NCI-H82 treated with DMSO at 0.1 percent for 48 hours (cell line): ENCODE data around the gene NANP.
"Not testable (repeated sequence)": the region's sequence is repeated elsewhere in the genome, so short reads cannot be mapped to it uniquely, and the experiment has no call there.

Experiments
- DNase-seq: peaks from one replicate; lab custom pipeline; 2025; ENCODE audit not compliant: unreplicated experiment; lab: John Stamatoyannopoulos, UW

Gene NANP, protein sequence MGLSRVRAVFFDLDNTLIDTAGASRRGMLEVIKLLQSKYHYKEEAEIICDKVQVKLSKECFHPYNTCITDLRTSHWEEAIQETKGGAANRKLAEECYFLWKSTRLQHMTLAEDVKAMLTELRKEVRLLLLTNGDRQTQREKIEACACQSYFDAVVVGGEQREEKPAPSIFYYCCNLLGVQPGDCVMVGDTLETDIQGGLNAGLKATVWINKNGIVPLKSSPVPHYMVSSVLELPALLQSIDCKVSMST

DNA sequence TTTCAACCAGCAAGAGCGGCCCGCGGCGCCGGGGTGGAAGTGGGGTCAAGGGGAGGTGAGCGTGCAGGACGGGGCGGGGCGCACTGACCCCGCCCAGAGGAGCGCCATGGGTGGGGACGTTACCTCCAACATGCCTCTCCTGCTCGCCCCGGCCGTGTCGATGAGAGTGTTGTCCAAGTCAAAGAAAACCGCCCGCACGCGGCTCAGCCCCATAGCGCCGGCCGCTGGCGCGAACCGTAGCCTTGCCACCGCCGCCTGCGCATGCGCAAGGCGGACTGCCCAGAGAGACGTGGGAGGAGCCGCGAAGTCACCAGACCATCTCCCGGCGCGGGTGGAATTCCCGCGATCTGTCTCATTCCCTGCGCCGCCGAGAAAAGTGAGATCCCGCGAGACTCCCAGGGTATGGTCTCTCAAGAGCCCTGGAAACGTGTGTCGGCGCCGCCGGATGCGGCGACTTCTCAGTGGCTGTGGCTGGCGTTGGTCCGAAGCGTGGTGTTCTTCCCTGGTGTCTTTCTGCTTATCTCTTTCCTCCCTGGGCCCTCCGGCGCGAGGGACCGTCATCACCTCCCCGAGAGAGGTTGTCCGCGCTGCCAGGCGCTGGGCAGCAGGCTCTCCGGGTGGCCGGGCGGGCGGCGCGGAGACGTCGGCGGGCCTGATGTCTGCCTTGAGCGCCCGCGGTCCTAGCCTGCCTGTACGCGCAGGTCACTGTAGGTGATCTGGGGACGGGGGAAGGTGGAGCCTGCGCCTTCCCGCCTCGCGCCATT lies at the start of gene NANP:
TSS of gene NANP (minus strand) at position 279 of the 764 bp plus-strand sequence. CDS start at position 213, 66 bp downstream.
- peak; percentile 93 for DNase-seq

DNA sequence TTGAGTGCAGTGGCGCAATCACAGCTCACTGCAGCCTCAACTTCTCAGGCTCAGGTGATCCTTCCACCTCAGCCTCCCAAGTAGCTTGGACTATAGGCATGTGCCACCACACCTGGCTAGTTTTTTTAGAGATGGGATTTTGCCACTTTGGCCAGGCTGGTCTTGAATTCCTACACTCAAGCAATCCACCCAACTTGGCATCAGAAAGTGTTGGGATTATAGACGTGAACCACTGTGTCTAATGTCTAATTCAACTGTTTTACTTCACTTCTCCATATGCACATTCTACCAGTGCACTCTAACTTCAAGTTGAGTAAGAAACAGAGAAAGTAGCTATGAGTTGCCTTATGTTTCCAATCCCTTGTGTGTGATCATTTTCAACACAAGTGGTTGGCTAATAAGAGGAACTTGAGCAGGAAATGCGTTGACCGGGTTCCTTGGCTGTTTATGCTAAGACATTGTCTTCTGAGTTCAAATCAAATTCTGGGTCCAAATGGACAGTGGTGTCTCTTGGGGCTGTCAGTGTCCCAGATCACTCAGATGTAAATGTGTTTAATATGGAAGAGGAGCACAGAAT lies 48.9 kb upstream of the NANP start:
- no peak for DNase-seq

DNA sequence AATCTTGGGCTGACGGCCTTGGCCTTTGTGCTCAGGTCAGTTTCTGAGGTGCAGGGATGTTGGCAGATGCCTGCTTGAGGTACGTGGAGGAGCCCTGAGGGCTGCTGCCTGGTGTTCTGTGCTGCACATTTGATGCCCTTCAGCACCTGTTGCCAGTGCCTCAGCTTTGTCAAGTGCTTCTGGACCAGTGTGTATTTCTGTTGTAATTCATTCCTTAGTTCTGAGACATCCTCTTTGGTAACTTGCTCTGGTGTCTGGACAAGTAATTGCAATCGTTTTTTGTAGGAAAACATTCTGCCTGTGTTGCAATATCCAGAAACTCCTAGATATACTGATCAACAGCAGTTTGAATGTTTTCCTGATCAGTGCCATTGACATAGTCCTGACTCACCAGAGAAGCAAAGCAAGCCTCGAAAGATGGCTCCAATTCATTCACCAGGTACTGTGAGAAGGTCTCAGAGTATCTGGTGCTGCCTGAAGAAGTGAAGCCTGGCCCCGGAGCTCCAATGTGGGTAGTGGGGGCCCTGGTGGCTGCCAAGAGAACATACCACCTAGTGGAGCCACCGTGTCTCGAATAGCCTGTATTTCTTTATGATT lies 46.1 kb upstream of the NANP start:
- DNase-seq = no peak

DNA sequence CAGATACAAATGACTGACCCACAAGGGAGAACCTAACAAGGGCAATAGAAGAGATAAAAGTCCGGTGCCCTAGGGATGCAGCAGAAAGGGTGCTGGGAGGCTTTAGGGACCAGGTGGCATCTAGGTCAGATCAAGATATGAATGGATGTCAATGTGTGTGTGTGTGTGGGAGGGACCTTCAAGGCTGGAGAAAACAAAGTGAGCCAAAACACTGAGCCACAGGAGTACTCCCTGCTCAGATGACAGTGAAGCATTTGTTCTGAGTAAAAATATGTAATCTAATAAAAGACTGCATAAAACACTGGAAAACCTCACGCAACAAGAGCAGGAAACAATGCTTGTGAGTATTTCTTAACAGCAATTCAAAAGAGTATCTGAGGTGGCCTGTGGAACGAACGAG lies 44.6 kb upstream of the NANP start:
- no peak for DNase-seq

DNA sequence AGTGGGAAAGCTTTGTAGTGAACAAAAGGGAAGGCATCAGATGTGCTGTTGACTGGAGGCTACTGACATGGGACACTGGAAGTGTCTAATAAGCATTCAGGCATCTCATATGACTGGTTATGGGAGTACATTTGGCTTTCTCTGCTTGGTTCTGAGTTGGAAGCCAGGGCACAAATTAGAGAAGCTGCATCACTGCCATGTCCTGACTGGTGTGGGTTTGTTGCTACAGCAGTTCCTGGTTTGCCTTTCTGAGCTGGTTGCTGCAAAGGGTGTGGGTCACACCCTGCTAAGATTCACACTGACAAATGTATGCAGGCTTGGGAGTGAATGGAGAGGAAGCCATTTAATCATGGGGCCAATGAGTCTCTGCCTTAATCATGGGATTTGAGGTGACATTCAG lies 36.2 kb upstream of the NANP start:
- no peak for DNase-seq

DNA sequence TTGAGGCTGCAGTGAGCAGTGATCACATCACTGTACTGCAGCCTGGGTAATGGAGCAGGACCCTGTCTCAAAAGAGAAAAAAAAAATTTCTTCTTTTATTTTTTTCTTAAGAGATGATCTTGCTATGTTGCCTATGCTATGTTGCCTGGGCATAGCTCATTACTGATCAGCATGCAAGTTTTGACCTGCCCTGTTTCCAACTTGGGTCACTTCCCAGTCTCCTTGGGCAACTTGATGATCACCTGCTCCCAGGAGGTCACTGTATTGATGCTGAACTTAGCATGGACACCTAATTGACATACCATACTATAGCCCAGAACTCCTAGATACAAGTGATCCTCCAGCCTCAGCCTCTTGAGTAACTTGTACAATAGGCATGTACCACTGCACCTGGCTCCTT lies 30.7 kb upstream of the NANP start:
- DNase-seq = no peak

DNA sequence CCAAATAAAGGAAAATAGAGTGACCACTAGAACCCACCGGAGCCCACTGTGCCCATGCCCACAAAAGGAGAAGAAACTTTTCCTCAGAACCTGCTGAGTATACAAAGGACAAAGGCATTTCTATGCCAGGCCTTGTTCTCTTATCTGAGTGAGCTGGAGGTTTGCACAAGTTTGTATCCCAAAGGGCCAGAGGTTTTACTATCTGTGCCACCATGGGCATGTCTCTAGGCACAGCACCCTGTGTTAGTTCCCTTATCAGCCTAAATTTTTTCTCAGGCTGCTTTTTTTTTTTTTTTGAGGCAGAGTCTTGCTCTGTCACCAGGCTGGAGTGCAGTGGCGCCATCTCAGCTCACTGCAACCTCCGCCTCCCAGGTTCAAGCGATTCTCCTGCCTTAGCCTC lies 29.1 kb upstream of the NANP start:
- not testable (repeated sequence) for DNase-seq

DNA sequence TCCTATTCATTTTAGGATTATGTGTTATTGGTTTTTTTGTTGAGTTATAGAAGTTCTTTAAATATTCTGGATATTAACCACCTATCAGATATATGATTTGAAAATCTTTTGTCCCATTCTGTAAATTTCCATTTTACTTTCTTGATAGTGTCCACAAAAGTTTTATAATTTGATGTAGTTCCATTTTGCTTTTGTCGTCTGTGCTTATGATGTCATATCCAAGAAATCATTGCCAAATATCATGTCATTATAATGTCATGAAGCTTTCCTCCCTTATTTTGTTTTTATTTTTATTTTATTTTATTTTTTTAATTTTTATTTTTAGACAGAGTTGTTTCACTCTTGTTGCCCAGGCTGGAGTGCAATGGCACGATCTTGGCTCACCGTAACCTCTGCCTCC lies 21.0 kb upstream of the NANP start:
- DNase-seq = no peak

DNA sequence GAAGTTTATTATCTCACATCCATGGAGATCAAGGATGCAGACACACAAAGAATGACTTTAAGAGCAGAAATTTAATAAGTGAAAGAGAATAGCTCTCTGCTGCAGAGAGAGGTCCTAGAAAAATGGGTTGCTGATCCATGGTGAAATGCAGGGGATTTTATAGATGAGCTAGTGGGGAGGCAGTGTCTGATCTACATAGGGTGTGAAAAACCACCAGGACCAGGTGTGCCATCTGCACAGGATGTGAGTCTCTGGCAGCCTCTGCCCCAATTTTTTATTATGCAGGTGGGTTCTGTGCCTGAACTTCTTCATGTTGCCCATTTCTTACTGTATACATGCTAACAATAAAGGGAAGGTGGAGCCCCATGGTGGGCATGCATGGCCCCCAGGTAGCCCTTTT lies 19.9 kb upstream of the NANP start:
- DNase-seq = no peak

DNA sequence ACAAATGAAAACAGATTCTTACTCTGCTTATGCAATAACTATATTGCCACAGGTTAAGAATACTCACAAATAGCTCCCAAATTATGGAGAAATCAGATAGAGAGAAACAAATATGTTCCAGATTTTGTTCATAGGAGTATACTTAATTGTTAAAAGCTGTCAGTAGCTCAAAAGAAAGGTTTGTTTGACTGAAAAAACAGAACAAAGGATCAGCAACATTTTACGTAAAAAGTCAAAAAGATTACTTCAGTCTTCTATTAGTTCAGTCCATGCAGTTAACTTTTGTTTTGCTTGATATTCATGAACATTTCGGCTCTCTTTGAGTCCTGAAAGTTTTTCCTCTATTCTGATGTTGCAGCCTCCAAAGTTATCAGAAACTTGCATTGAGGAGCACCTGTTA lies 13.4 kb upstream of the NANP start:
- DNase-seq = no peak

DNA sequence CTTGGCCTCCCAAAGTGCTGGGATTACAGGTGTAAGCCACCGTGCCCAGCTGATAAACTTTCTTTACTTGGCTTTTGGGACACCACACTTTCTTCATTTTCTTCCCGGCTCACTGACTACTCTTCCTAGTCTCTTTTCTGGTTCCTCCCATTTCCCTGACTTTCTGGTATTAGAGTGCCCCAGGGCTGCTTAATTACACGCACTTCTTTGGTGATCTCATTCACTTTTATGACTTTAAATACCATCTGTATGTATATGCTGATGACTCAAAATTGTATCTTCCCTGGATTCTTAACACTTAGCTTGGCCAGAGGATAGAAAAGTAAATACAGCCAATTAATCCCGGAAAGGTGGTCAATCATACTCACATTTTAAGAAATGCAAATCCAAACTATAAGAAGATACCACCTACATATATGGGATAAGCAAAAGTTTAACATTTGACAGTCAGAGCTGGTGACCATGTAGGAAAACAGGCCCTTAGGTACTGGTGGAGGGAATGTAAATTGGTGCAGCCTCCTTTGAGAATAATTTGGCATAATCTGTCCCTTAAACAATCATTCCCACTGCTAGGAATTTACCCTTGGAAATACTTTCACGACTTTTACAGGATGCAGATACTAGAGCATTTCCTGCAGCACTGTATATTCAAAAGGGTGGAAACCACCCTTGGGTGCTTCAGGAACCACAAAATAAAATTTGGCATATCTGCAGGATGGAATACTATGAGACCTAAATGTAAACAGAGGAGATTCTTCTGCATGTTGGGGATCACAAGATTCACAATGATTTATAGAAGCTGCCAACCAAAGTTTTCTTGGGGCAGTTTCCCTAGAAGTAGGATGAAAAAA lies 9.4 kb upstream of the NANP start:
- no peak for DNase-seq

DNA sequence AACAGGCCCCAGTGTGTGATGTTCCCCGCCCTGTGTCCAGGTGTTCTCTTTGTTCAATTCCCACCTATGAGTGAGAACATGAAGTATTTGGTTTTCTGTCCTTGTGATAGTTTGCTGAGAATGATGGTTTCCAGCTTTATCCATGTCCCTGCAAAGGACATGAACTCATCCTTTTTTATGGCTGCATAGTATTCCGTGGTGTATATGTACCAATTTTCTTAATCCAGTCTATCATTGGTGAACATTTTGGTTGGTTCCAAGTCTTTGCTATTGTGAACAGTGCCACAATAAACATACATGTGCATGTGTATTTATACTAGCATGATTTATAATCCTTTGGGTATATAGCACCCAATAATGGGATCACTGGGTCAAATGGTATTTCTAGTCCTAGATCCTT lies 6.8 kb upstream of the NANP start:
- not testable (repeated sequence) for DNase-seq

DNA sequence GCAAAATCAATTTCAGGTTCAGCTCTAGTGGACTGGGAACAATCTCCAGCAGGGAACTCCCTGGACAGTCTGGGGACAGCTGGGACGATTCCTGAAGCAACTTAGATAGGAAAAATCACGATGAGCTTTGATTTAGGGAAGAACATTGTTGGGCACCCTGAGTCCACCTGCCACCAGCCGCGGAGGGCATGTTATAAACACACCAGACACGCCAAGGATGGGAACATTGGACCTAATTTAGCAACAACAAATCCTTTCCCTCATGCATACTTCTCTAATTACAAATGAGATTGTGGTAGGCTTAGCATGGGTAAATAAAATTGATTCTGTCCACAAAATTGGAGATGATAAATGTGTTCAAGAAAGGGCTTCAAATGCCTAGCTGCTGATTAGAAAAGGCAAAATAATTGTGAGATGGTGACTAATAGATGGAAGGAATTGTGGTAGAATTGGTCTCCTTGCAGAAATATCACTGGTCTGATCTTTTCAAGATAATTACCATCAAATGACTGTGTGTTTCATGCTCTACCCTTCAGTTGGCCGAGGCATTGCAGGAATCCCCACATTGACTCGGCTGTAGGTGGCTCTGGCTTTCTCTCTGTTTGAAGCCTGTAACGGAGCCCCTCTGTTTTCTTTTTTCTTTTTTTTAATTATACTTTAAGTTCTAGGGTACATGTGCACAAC lies 6.1 kb upstream of the NANP start:
- DNase-seq = no peak

DNA sequence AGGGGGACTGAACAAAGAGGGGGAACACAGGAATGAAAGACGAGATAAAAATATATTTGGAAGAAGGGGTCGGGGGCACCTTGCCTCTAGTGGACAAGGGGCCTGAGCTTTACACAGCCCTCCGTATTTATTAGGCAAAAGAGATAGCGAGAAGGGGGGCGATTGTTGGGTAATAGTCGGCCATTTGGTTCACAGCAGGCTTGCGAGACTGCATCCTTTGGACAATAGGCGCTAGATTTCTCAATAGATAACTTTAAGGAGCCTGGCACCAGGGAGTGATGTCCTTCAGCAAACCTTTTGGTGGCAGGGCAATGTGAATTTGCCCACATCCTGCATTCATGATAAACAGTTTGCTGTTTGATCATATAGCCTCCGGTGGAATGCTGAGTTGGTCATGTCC lies 3.0 kb upstream of the NANP start:
- DNase-seq = no peak

DNA sequence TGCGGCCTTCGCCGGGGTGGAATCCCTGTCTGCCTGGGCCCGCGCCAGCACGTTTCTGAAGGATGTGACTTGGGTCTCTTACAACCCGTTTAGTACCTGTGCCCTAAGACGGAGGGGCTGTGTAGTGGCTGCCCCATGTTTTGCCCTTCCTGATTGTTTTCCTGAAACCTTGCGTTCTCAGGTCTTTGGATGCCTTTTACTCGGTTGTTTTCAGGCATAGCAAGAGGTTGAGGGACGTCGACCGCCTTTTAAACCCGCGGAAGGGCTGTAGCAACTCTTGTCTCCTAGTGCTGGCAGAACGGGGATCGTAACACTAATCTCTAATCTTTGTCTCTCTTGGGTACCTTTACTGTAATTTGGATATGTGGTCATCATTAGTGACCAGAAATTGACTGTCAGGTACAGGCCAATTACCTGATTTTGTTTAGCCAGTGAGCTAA lies 706 bp upstream of the NANP start:
- DNase-seq = peak; percentile 55

DNA sequence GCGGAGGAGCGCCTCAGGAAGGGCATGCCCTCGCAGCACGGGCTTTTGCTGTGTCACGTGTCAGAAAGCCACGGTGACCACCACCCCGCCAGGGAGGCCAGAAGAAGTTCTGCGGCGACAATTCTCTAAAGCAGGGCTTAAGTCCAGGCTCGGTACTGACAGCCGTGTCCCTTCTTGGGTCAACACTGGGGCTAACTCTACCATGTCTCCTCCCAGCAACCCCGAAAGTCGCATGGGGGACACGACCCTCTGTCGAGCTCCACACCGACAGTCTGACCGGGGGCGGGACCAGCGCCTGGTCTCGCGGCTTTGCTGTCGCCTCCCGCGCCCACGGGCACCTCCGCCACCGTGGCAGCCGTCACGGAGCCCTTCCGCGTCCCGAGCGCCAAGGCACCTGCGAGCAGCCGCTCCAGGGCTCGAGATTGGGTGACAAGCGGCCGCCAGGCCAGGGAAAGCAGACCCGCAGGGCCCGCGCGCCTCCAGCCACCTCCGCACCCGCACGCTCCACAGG lies 534 bp downstream of the NANP start:
- DNase-seq = no peak

DNA sequence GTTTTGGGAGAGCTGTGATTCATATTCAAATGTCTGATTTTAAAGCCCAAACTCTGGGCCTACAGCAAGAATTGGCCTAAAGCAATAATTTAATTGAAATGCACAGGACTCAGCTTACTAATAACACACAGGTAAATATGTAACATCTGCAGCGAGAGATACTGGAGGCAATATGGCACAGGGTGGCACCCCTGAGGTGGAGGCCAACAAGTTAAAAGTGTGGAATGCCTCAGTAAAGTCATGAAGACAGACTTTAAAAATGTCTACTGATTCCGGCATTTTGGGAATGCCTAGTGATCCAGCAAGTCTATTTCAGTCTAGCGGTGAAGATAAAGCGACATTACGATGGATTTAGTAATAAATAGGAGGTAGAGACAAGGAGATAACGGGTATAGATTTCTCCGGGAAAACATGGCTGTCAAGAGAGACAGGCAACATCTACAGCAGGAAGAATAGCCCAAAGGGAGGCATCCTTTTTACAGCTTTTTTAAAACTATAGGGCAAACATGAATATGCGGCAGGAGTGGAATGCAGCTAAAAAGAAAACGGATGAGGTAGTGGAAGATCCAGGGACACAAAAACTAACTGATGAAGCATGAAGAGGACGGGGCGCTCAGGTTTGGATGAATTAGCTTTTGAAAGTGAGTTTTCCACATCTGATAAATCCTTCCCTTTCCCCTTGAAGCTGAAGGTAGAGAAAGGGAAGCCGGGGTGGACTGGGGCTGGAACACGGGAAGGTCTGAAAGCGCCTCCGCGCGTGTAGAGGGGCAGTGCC lies 1.2 kb downstream of the NANP start:
- DNase-seq = no peak

DNA sequence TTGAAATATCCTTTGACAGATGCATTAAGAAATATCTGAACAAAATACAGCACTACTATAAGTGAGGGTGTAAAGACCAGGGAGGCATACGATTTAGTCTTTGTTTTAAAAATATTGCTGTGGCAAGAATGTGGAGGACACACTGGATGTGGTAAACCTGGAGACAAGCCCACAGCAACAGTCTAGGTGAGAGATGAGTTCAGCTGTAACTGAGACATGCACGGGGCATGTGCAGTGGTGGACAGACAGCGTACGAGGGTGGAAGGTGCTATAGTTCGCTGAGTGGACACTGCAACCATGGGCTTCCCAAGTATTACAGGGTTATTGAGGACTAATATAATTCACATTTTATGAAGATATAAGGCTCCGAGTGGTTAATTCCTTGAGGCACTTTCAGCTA lies 1.8 kb downstream of the NANP start:
- DNase-seq = no peak

DNA sequence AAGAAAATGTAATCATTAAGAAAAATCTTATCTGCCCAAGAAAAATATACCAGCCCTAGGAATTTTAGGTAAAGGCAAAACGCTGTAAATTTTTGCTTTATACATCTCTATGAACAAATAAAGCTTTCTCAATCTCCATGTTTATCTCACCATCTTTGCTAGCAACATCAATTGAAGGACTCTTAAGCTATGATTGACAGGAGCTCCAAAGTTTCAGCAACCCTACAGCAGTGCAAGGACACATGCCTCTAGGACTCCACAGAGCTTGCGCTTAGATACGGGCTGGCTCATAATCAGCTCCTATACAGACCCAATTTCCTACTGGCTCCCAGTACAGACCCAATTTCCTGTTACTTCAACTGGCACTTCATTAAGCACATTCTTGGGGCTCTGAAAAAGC lies 4.3 kb downstream of the NANP start:
- no peak for DNase-seq

DNA sequence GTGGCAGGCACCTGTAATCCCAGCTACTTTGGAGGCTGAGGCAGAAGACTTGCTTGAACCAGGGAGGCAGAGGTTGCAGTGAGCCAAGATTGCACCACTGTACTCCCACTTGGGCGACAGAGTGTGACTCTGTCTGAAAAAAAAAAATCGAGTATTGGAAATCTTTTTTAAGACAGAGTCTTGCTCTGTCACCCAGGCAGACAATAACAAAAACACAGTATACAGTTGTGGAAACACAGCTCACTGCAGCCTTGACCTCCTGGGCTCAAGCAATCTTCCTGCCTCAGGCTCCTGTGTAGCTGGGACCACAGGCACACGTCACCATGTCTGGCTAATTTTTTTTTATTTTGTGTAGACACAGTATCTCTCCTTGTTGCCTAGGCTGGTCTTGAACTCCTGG lies 15.0 kb downstream of the NANP start:
- no peak for DNase-seq
